ENCODE data around the gene KIAA1958.

DNA sequence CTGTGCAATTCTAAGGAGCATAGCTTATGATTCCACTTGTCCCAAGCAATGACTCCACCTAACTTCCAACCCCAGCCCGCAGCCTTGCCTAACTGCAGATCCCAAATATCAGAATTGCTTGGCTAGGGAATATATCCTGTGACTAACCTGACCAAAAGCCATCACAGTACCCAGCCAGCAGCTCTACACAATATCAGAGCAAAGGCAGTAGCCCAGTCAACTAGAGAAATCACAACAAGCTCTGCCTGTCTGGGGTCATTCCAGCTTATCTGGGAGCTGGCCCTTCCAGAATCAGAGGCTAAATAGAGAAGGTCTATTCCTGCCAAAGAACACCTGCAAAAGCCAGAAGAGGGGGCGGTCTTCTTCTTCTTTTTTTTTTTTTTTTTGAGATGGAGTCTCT is 9.3 kb upstream of the KIAA1958 start:
- TF ChIP-seq DPF2 (IDR thresholded peaks at IDR 0.05) (no peak), SRF (IDR thresholded peaks at IDR 0.05; ENCODE audit: low read depth in 2 of 2, low read length in 2 of 2) (no peak), MYC (IDR thresholded peaks at IDR 0.05; ENCODE audit: insufficient read depth, insufficient read length, insufficient replicate concordance, low read length, severe bottlenecking) (no peak), ATF3 (IDR thresholded peaks at IDR 0.05; ENCODE audit: borderline replicate concordance, extremely low read depth, low read depth, low read length) (no peak), TCF12 (IDR thresholded peaks at IDR 0.05; ENCODE audit: low read depth, low read length) (no peak), ZNF24 (IDR thresholded peaks at IDR 0.05) (no peak), YY1 (IDR thresholded peaks at IDR 0.05; ENCODE audit: low read depth, low read length) (no peak), MTA2 (IDR thresholded peaks at IDR 0.05; ENCODE audit: low read depth) (no peak), ESRRA (IDR thresholded peaks at IDR 0.05; ENCODE audit: low read length) (no peak), EZH2 (IDR thresholded peaks at IDR 0.05; ENCODE audit: borderline replicate concordance, control insufficient read depth, low read depth, low read length) (no peak), CBFB (IDR thresholded peaks at IDR 0.05; ENCODE audit: low read depth) (no peak), CBX3 (IDR thresholded peaks at IDR 0.05; ENCODE audit: borderline replicate concordance, low read depth) (no peak)

All from GM12878 (cell line).